GM12878 (cell line): ENCODE results near the gene TUBA3C. TPM values are rescaled to one million over a fixed set of nuclear protein-coding genes. Genes with fewer than 3 reads are reported as not detected.
"Not testable (repeated sequence)": the region's sequence is repeated elsewhere in the genome, so short reads cannot be mapped to it uniquely, and the experiment has no call there.

Experiments used
- ATAC-seq: fragments of 200-7000 bp; cut with Tn5 transposase; 3 replicates; pipeline ENCODE4 v1.9.1; 2020; ENCODE audit warnings: mild to moderate bottlenecking, moderate library complexity
- BruUV-seq: library from RNA; stranded (reverse); fragments of 400-500 nt; replicated peaks from 2 replicates; lab custom pipeline; 2021; lab: Mats Ljungman, UMichigan
- CTCF ChIA-PET: fragments of 300-600 bp; sonication (Branson Sonifier 250); formaldehyde crosslinking; extraction: SDS; loops from one replicate; lab custom pipeline; 2021; ENCODE audit warnings: inconsistent platforms; lab: Yijun Ruan, JAX
- POLR2A ChIA-PET: fragments of 350-600 bp; formaldehyde crosslinking; extraction: SDS; loops from one replicate; lab custom pipeline; 2021; ENCODE audit warnings: inconsistent platforms; lab: Charles Lee
- RAD21 ChIA-PET: fragments of 300-600 bp; sonication (Branson Sonifier 250); formaldehyde crosslinking; loops from one replicate; lab custom pipeline; 2023; ENCODE audit warnings: antibody characterized with exemption; ENCODE audit not compliant: unreplicated experiment; lab: Charles Lee
- SMC1A ChIA-PET: fragments of 300-600 bp; sonication (Branson Sonifier 250); formaldehyde crosslinking; loops from one replicate; lab custom pipeline; 2023; ENCODE audit not compliant: unreplicated experiment, uncharacterized antibody; lab: Charles Lee
- DNase-seq: peaks from one replicate; pipeline ENCODE4 v3.0.0-alpha.2; 2011; ENCODE audit warnings: low read depth, low spot score
- FAIRE-seq: peaks from 3 replicates; lab custom pipeline; 2011; peaks lifted over from hg19 to GRCh38; lab: Jason Lieb, UNC
- H2AFZ ChIP-seq: 2 replicates; pipeline ENCODE4 v1.6.0; 2011; ENCODE audit warnings: low read depth, low read length, control low read depth; ENCODE audit not compliant: control insufficient read depth
- H3K27ac ChIP-seq: 2 replicates; pipeline ENCODE4 v1.5.1; 2011; ENCODE audit warnings: control low read depth; ENCODE audit not compliant: control insufficient read depth, insufficient read depth
- H3K27me3 ChIP-seq, 2 experiments: replicated peaks in 1 of 2; 2 replicates each; pipeline versions ENCODE4 v1.6.0 to v1.6.1; 2011; ENCODE audit warnings: low read length in 1 of 2; ENCODE audit not compliant: control insufficient read depth in 2 of 2, insufficient read depth in 2 of 2
- H3K36me3 ChIP-seq, 2 experiments: 2 replicates each; pipeline ENCODE4 v1.5.1; 2011; ENCODE audit warnings: low read length in 1 of 2; ENCODE audit not compliant: control insufficient read depth in 2 of 2, insufficient read depth in 2 of 2
- H3K4me1 ChIP-seq: 2 replicates; pipeline ENCODE4 v1.6.1; 2011; ENCODE audit warnings: mild to moderate bottlenecking, low read length, moderate library complexity, mixed read lengths; ENCODE audit not compliant: control insufficient read depth, insufficient read depth
- H3K4me2 ChIP-seq: 2 replicates; pipeline ENCODE4 v1.6.0; 2011; ENCODE audit warnings: control low read depth; ENCODE audit not compliant: control insufficient read depth, insufficient read depth
- H3K4me3 ChIP-seq: fragments of 200-600 bp; sonication (generic); 2 replicates; pipeline ENCODE4 v1.5.1; 2016
- H3K79me2 ChIP-seq: 2 replicates; pipeline ENCODE4 v1.6.0; 2011; ENCODE audit warnings: low read length; ENCODE audit not compliant: control insufficient read depth, insufficient read depth
- H3K9ac ChIP-seq: 2 replicates; pipeline ENCODE4 v1.8.0; 2011; ENCODE audit warnings: low read length, control low read depth, mixed read lengths; ENCODE audit not compliant: control insufficient read depth, insufficient read depth
- H3K9me3 ChIP-seq: replicated peaks from 3 replicates; pipeline ENCODE4 v1.5.1; 2011; ENCODE audit warnings: mild to moderate bottlenecking, low read length; ENCODE audit not compliant: control insufficient read depth, insufficient read depth
- H4K20me1 ChIP-seq: 2 replicates; pipeline ENCODE4 v1.6.0; 2011; ENCODE audit not compliant: control insufficient read depth, insufficient read depth
- BCL11A ChIP-seq: IDR thresholded peaks from 2 replicates; pipeline ENCODE4 v1.6.1; 2011; ENCODE audit warnings: low read depth, low read length
- BMI1 ChIP-seq: fragments of 450-650 bp; IDR thresholded peaks from 2 replicates; pipeline ENCODE4 v1.6.1; 2016; ENCODE audit warnings: mild to moderate bottlenecking, moderate library complexity, borderline replicate concordance
- CHD1 ChIP-seq: IDR thresholded peaks from 2 replicates; pipeline ENCODE4 v1.6.1; 2012; ENCODE audit warnings: low read depth, low read length, improper control_type of control experiment
- CREB1 ChIP-seq: IDR thresholded peaks from 2 replicates; pipeline ENCODE4 v1.6.1; 2012; ENCODE audit warnings: low read depth, mild to moderate bottlenecking, inconsistent platforms
- FOXM1 ChIP-seq: IDR thresholded peaks from 2 replicates; pipeline ENCODE4 v1.6.1; 2012; ENCODE audit warnings: low read depth, mild to moderate bottlenecking, inconsistent platforms, low read length, moderate library complexity
- JUND ChIP-seq: IDR thresholded peaks from 2 replicates; pipeline ENCODE4 v1.6.1; 2012; ENCODE audit warnings: low read depth, mild to moderate bottlenecking, low read length, improper control_type of control experiment, moderate library complexity
- NR2C1 ChIP-seq: fragments of 450-650 bp; IDR thresholded peaks from 2 replicates; pipeline ENCODE4 v1.6.1; 2017; ENCODE audit warnings: antibody characterized with exemption, mild to moderate bottlenecking, moderate library complexity
- NR2C2 ChIP-seq: IDR thresholded peaks from 2 replicates; pipeline ENCODE4 v1.6.1; 2011; ENCODE audit warnings: borderline replicate concordance, low read depth; ENCODE audit not compliant: control insufficient read depth, insufficient read length
- POLR2AphosphoS5 ChIP-seq: IDR thresholded peaks from 2 replicates; pipeline ENCODE4 v1.6.1; 2011; ENCODE audit warnings: mild to moderate bottlenecking, low read length, inconsistent platforms
- TBL1XR1 ChIP-seq: IDR thresholded peaks from 2 replicates; pipeline ENCODE4 v1.6.1; 2012; ENCODE audit warnings: low read depth, low read length, improper control_type of control experiment
- USF1 ChIP-seq: IDR thresholded peaks from 2 replicates; pipeline ENCODE4 v1.6.1; 2011; ENCODE audit warnings: borderline replicate concordance, low read depth, mild to moderate bottlenecking, moderate library complexity, mixed read lengths, low read length; ENCODE audit not compliant: insufficient read depth; ENCODE audit errors: extremely low read length
- ZNF217 ChIP-seq: fragments of 450-650 bp; IDR thresholded peaks from 2 replicates; pipeline ENCODE4 v1.6.1; 2017; ENCODE audit warnings: antibody characterized with exemption, mild to moderate bottlenecking
- ZZZ3 ChIP-seq: IDR thresholded peaks from 2 replicates; pipeline ENCODE4 v1.6.1; 2011; ENCODE audit warnings: low read depth; ENCODE audit not compliant: control insufficient read depth, insufficient read length
- WGBS: methylation state at CpG from one replicate; pipeline ENCODE4 v1.1.6; 2016; ENCODE audit warnings: low lambda C conversion rate; ENCODE audit not compliant: insufficient replicate concordance, insufficient coverage; ENCODE audit errors: missing lambda C conversion rate; 5-methylcytosine and 5-hydroxymethylcytosine counted together
- in situ Hi-C: fragments of 300-500 bp; cut with MboI; formaldehyde crosslinking; loops from 9 replicates; pipeline ENCODE4 v1.14.3; 2018; ENCODE audit warnings: mixed read lengths
- intact Hi-C: fragments of 100-400 bp; cut with micrococcal nuclease; formaldehyde crosslinking; loops from one replicate; pipeline ENCODE4 v1.14.2; 2022; ENCODE audit not compliant: unreplicated experiment
- polyA plus RNA-seq, 11 experiments: library from polyadenylated mRNA; depleted of rRNA in 4 of 11; unstranded in 6 of 11; stranded (reverse) in 5 of 11; fragments of >200 nt; fragmentation: Nextera tagmentation in 4 of 11; fragmentation: Illumina TruSeq in 1 of 11; extraction: Ambion mirVana in 4 of 11; extraction: Trizol in 1 of 11; gene quantifications; 1 replicate in 1 of 11; 2 replicates in 10 of 11; pipeline versions ENCODE4 v1.2.1 to v1.2.3, GENCODE V29; 2011 to 2016; ENCODE audit warnings: inconsistent platforms in 2 of 11, missing spikeins in 2 of 11, low read depth in 1 of 11
- total RNA-seq, 4 experiments: library from RNA; depleted of rRNA in 3 of 4; stranded (reverse); fragments of >200 nt in 3 of 4; fragmentation: Illumina TruSeq in 1 of 4; extraction: Trizol in 1 of 4; gene quantifications; 2 replicates each; pipeline versions ENCODE4 v1.2.1 to v1.2.3, GENCODE V29; 2013 to 2021
- TF ChIP-seq, protein P1 (sequence below): fragments of 450-650 bp; IDR thresholded peaks from 2 replicates; pipeline ENCODE4 v1.6.1; 2017; ENCODE audit warnings: borderline replicate concordance

TUBA3C gene
- total and polyA plus RNA-seq, 10 of the 15 experiments (the other 5 are each of a cell fraction or from before 2014, with no cell fraction given) = 0.04 to 4.5 (median 0.31) TPM; not detected in 5

GRCh38 chr13:19176981-19177776 is 4.4 kb downstream of the TUBA3C start:
- H2AFZ ChIP-seq, ATAC-seq, H4K20me1 ChIP-seq, H3K27me3 ChIP-seq, H3K79me2 ChIP-seq, H3K9ac ChIP-seq, intact Hi-C loops, H3K4me3 ChIP-seq, DNase-seq, H3K9me3 ChIP-seq, POLR2A ChIA-PET, in situ Hi-C loops, H3K36me3 ChIP-seq, H3K4me2 ChIP-seq, RAD21 ChIA-PET, SMC1A ChIA-PET, H3K27ac ChIP-seq, BruUV-seq, H3K4me1 ChIP-seq, CTCF ChIA-PET, FAIRE-seq: not testable (repeated sequence)
- WGBS = 35% methylated on average over 32 of the region's 36 CpGs

- DNase-seq (no peak), ATAC-seq (no peak), FAIRE-seq (no peak)
- H2AFZ ChIP-seq = no peak overlapping the region
- H3K4me3 ChIP-seq = no peak overlapping the region
- in situ Hi-C loops = no loop called here
- no peaks in the 10 kb centered on the region for H3K4me1 ChIP-seq
- no TSS peak for BruUV-seq
- no peaks in the 10 kb centered on the region for H3K36me3 ChIP-seq
- SMC1A ChIA-PET = no interaction called here
- no peak overlapping the region for H3K4me2 ChIP-seq
- CTCF ChIA-PET = no interaction called here
- intact Hi-C loops = no loop called here
- H3K9ac ChIP-seq = no peak overlapping the region
- H3K27me3 ChIP-seq = no peaks in the 10 kb centered on the region
- POLR2A ChIA-PET = no interaction called here
- H3K27ac ChIP-seq = no peak overlapping the region
- H3K79me2 ChIP-seq = no peaks in the 10 kb centered on the region
- RAD21 ChIA-PET = no interaction called here
- H3K9me3 ChIP-seq = no peaks in the 10 kb centered on the region; the same call in 2 of the 3 replicates
- 29% methylated on average over 16 of the region's 16 CpGs for WGBS
- H4K20me1 ChIP-seq = no peaks in the 10 kb centered on the region
- no peak for TF ChIP-seq NR2C2
- TF ChIP-seq, protein P1, sequence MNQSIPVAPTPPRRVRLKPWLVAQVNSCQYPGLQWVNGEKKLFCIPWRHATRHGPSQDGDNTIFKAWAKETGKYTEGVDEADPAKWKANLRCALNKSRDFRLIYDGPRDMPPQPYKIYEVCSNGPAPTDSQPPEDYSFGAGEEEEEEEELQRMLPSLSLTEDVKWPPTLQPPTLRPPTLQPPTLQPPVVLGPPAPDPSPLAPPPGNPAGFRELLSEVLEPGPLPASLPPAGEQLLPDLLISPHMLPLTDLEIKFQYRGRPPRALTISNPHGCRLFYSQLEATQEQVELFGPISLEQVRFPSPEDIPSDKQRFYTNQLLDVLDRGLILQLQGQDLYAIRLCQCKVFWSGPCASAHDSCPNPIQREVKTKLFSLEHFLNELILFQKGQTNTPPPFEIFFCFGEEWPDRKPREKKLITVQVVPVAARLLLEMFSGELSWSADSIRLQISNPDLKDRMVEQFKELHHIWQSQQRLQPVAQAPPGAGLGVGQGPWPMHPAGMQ = no peak
- no peak for TF ChIP-seq JUND
- TF ChIP-seq FOXM1 = no peak
- no peak for TF ChIP-seq NR2C1
- TF ChIP-seq POLR2AphosphoS5 = no peak
- TF ChIP-seq CHD1 = no peak
- TF ChIP-seq ZNF217 = no peak
- TF ChIP-seq USF1 = no peak
- no peak for TF ChIP-seq TBL1XR1
- TF ChIP-seq CREB1 = no peak
- TF ChIP-seq BMI1 = no peak
- TF ChIP-seq BCL11A = no peak
- no peak for TF ChIP-seq ZZZ3
Observed at GRCh38 chr13:19173752-19174151, 7.9 kb downstream of the TUBA3C start.
